HG03354 (cell line): ENCODE data around the gene GABRR3.

Experiments
- ATAC-seq: cut with Tn5 transposase; IDR thresholded peaks from one replicate; pipeline ENCODE4 v1.9.1; 2021; ENCODE audit warnings: mild to moderate bottlenecking; ENCODE audit not compliant: unreplicated experiment, poor library complexity, severe bottlenecking

The GABRR3 gene

GRCh38 chr3:97992547-97993173 lies 42.5 kb downstream of the GABRR3 start:
- ATAC-seq: no peak

DNA sequence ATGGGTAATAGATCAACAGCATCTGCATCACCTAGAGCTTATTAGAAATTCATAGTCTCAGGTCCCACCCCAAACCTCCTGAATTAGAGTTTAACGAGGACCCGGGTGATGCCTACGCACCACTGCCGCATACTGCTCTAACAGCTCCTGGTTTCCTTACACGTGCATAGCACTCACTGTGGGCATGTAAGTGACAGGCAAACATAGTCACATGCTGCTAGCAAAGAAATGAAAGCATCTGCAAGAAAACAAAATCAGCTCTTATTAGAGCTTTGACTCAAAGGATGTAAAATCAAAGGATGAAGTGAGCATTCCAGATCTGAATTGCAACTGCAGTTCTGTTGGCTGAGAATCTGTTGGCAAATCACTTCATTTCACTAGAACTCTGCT lies 43.8 kb downstream of the GABRR3 start:
- no peak for ATAC-seq

GRCh38 chr3:97990624-97991292 lies 44.4 kb downstream of the GABRR3 start:
- ATAC-seq: no peak

GRCh38 chr3:97988784-97989568 lies 46.1 kb downstream of the GABRR3 start:
- ATAC-seq: no peak

DNA sequence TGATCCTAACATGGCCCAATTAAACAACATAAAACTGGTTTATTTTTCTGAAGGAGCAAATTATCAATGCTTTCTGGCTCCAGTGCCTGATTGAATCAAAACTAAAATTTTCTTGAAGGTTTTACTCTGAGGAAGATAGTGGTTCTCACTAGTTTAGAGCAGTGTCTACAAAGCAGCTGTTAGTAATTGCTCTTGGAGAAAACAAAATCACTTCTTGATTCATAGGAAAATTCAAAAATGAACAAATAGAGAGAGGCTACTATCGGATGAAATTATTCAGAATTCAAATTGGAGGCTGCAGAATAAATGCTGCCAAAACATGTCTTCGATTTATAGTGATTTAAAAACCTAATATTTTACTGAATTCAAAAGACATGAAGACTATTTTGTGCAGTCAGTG lies 47.8 kb downstream of the GABRR3 start:
- ATAC-seq: no peak

DNA sequence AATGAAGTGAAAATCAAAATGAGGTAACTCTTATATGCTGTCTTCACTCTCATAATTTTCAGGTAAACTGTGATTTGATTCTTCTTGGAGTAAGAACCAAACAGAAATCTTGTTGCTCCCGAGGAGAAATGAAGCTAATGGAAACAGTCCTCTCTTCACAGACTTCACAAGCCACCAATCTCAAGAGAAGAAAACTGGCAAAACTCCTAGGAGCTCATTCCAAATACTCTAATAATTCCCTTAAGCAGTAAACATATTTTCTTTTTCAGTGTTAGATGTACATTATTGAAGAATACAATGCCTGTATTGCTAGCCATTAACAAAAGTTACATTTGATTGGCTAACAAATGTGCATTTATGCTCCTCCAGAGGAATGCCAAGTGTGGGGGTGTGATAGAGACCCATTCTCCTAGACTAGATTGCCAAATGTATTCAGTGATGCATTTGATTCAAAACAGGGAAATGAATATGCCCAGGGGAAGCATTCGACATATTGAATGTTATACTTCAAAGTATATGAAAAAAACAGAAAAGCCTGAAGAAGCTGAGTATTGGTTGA lies 51.1 kb downstream of the GABRR3 start:
- no peak for ATAC-seq

DNA sequence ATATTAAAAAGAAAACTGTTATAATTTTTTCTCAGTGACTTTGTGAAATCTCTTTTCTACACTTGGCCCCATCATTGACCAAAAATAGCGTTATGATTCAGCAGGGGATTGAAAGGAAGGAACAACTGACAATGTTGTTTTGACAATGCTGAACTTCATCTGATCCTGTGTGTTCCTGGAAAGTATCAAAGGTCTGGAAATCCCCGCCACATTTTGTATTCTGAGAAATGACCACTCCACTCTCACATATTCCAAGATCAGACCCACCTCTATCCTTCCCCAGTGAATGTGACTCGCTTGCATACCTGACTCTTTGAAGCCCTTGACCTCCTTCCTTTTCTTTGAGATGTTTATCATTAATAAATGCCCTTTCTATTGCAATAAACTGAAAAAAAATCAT lies 53.2 kb downstream of the GABRR3 start:
- no peak for ATAC-seq

- no peak for ATAC-seq
Observed at GRCh38 chr3:97979610-97980009, 55.5 kb downstream of the GABRR3 start.

- no peak for ATAC-seq
Observed at GRCh38 chr3:97975466-97975865, 59.6 kb downstream of the GABRR3 start.

- no peak for ATAC-seq
Observed at GRCh38 chr3:97974996-97975395, 60.1 kb downstream of the GABRR3 start.

- no peak for ATAC-seq
Observed at GRCh38 chr3:97972976-97973375, 62.1 kb downstream of the GABRR3 start.

DNA sequence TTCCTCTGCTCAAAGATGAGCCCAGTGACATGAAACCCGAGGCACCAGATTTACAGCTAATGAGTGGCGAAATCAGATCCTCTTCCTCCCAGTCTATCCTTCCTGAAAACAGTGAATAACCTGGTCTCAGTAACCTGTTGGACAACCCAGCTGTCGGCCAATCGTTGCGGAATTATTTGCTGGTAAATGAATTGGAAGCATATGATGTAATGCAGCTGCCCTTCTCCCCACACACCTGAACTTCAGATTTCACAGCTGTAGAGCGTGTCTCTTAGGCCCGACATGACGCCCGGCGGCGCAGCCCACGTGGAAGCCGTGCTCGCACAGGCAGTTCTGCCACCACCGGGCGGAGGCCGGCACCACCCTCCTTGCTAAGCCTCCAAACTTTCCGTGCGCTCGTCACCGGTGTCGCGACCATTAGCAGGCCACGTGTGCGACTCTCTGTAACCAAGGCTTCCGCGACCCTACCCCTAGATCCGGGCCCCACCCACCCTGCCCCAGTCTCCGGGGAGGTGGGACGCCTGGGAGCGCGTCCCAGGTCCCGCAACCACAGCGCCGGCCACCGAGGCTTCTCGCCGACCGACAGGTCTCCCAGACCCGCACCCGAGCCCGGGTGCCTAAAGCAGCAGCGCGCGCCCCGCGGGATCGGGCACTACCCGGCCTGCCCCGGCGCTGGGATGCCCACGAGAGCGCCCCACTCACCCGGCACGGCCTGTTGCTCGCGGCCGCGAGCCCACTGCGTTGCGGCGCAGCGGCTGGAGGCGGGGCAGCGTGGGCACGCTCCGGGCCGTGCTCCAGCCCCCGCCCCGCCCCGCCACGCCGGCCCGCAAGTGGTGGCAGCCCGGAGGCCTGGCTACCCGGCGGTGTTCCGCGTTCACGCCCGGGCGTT lies 63.2 kb downstream of the GABRR3 start, which contains the start of gene RIOX2:
TSS of gene RIOX2 (minus strand) at position 753 of the 889 bp plus-strand sequence. CDS start 4,838 bp downstream, outside the sequence.
- peak; percentile 95 for ATAC-seq

DNA sequence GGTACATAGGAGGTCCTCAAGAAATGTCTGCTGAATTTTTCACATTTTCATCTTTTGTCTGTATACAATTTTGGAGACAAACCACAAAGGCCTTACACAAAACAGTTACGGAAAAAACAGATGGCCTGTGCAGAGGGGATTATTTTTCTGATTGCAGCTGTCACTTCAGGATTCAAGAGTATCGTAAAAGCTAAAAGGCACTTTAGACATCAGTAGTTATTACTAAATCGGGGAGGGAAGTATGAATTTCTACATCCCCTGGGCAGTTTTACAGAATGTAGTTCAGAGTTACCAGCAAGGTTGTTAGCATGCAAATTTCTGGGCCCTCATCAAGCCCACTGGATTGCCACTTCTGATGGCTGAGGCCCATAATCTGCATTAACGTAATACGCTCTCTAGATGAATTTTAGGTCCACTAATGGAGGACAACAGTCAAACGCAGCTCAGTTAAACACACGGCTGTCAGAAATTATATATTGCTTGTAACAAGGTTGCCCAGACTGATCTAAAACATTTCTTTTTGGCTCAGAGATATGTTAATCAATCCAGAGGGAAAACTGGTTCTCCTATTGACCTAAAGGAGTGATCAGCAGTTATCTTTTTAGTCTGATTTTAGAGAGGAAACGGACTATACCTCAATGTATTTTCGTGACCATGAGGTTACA lies 64.0 kb downstream of the GABRR3 start:
- no peak for ATAC-seq

DNA sequence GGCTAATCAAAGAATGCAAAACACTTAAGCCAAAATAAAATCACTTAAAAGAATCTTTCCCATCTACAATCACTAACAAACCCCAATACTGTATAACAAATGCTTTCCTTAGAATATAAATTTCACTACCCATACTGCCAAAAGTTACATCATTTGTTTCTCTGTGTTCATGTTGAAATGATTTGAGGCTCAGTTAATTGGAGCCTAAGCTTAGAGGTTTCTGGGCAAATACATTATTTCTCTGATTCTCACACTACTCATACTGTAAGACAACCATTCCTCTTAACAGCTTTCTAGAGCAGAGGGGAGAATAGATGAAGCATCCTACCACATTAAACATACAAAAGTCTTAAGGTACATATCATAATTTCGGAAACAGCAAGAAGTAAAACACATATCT lies 65.0 kb downstream of the GABRR3 start:
- ATAC-seq: no peak

DNA sequence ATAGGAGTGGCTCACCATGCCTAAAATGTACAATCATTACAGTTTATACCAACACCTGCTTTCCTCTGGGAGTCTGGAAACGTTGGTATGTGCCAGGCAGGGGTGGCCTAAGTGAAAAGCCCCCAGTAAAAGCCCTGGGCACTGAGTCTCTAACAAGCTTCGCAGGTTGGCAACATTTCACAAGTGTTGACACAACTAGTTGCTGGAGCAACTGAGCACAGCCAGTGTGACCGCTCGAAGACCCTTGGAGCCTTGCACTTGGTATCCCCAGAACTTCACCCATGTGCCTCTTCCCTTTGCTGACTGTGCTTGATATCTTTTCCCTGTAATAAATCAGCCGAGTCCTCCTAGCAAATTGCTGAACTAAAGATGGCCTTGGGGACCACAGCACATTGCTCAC lies 65.6 kb downstream of the GABRR3 start:
- no peak for ATAC-seq

DNA sequence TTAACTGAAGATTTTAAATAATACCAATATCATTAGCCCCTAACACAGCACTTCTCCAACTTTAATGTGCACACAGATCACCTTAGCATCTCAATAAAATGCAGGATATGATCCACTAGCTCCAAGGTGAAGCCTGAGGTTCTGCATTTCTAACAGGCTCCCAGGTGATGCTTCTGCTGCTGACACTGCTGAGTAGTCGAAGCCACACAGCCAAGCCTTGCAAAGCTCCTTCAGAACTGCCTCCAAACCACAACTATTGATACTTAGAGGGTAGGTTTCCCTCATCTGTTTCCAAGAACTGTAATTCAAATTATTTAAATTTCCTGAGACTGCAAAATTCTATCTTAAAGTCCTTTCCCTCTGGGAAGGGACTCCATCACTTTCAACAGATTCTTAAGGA lies 66.7 kb downstream of the GABRR3 start:
- ATAC-seq: no peak

DNA sequence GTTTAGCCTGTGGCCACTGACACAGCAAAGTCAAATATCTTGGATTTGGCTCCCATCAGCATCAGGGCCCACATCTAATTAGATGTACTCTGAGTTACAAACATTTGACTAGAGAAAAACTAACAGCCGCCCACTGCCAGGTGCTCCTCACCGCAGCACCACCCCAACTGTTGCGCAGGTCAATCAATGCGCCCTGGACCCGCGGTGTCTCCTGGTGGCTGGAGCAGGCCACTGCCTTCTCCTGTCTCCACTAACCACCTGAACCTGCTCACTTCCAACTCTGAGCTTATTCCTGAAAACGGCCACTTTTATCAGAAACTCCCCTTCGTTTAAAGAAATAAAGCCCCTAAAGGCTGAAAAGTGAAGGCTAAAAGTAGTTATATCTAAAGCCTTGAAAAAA lies 67.1 kb downstream of the GABRR3 start:
- no peak for ATAC-seq

DNA sequence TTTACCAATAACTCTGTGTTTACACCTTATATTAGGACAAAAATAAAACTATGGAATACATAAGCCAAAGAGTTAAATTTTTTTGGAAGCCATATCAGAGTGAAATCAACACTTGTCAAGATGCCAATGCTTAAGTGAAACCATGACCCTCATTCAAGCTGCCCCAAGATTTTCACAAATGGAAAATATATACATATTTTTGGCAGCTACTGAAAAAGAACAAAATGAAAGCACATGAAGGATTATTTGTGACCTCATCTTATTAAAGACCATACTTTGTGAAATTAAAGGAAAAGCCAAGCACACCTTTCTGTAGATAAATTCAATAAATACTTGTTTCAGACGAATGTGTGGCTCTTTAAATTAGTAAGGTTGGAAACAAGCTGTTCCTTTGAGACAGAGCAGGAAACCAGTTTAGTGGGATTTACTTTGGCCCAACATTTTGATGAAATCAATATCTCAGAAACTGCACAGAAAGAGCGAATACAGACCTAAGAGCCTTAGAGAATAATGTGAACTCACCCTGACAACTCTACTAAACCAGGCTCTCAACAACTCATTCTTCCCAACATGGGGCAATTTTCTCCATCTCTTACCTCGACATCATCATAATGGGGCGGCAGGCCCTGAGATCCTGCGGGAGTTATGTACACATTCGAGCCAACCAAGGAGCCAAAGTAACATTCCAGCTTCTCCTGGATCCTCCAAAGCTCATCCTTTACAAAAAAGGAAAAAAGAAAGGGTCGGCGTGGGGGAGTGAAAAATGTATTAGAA lies 73.9 kb downstream of the GABRR3 start:
- no peak for ATAC-seq
